GM18870 (cell line): ENCODE results near the gene MCU.
A peak's percentile ranks its signal among the peaks of the same experiment; 100 is the strongest.
"Not testable (repeated sequence)": the region's sequence is repeated elsewhere in the genome, so short reads cannot be mapped to it uniquely, and the experiment has no call there.

ENCODE experiments used
- ATAC-seq: cut with Tn5 transposase; IDR thresholded peaks from one replicate; pipeline ENCODE4 v1.9.1; 2021; ENCODE audit warnings: moderate library complexity; ENCODE audit not compliant: unreplicated experiment

MCU gene, protein sequence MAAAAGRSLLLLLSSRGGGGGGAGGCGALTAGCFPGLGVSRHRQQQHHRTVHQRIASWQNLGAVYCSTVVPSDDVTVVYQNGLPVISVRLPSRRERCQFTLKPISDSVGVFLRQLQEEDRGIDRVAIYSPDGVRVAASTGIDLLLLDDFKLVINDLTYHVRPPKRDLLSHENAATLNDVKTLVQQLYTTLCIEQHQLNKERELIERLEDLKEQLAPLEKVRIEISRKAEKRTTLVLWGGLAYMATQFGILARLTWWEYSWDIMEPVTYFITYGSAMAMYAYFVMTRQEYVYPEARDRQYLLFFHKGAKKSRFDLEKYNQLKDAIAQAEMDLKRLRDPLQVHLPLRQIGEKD

DNA sequence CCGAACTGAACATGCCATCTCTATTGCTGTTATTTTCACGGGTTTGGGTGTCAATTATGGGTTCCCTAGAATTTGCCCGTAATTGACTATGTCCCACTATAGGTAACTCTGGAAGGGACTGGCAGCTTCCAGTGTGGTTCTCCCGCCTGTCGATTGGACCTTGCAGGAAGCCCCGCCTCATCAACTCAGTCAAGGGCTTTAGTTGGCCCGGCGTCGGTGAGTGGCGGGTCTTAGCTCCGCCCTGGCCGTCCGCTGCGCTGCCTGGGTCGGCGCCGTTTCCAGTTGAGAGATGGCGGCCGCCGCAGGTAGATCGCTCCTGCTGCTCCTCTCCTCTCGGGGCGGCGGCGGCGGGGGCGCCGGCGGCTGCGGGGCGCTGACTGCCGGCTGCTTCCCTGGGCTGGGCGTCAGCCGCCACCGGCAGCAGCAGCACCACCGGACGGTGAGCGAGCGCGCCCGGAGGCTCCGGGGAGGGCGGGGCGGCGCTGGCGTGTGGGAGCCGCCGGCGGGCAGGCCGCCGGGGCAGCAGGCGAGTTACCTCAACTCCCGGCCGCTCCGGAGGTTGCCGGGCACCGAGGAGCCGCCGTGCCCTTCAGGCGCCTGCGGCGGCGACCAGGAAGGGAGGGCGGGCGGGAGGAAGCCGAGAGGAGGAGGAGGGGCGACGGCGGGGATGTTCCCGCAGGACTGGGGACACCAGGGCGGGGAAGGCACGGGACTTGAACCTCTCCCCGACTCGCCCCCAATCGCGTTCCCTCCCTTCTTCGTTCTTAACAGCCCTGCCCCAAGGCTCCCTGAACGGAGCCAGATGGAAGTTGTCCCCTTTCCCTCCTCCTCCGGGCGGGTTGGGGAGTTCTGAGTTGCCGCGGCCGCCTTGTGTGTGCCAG, at the start of gene MCU:
TSS of gene MCU (plus strand) at position 281 of the 881 bp plus-strand sequence. CDS start at position 290, 9 bp downstream.
- peak; percentile 83 for ATAC-seq

- ATAC-seq: no peak
Observed at GRCh38 chr10:72642318-72642717, 49.6 kb upstream of the MCU start.

GRCh38 chr10:72645263-72645858, 46.6 kb upstream of the MCU start:
- ATAC-seq: no peak

DNA sequence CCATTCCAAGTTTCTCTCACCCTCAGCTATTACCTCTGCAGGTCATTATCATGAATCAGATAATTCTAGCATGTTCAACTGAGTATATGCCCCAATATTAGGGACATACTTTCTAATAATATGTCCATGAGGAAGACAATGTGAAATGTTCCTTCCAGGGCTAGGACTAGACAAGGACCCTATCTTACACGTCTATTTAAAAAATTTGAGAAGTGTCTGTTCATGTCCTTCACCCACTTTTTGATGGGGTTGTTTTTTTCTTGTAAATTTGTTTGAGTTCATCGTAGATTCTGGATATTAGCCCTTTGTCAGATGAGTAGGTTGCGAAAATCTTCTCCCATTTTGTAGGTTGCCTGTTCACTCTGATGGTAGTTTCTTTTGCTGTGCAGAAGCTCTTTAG, 45.0 kb upstream of the MCU start:
- not testable (repeated sequence) for ATAC-seq

- ATAC-seq: no peak
Observed at GRCh38 chr10:72648301-72648700, 43.6 kb upstream of the MCU start.

DNA sequence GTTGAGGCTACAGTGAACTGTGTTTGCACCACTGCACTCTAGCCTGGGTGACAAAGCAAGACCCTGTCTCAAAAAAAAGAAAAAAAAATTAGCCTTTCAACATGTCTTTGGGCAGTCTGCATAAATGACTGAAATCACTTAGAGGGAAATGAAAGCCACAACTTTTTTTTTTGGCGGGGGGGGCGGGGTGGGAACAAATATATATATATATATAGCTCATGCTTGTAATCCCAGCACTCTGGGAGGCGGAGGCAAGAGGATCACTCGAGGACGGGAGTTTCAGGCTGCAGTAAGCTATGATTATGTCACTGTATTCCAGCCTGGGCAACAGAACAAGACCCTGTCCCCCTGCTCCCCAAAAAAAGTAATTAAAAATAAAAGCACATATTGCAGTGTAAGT, 42.7 kb upstream of the MCU start:
- ATAC-seq: no peak

GRCh38 chr10:72653383-72654096, 38.4 kb upstream of the MCU start:
- no peak for ATAC-seq

GRCh38 chr10:72654720-72655119, 37.2 kb upstream of the MCU start:
- no peak for ATAC-seq

GRCh38 chr10:72658696-72659400, 33.1 kb upstream of the MCU start:
- ATAC-seq: no peak

DNA sequence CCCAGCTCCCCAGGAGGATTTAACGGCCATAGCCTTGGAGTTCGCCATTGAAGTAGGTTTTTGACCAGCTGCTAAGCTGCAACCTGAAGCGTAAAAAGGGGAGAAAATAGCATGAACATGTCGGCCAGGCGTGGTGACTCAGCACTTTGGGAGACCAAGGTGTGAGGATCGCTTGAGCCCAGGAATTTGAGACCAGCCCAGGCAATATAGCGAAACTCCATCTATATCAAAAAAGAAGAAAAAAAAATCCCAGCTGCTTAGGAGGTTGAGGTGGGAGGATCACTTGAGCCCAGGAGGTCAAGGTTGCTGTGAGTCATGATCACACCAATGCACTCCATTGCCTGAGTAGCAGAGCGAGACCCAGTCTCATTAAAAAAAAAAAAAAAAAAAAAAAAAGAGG, 32.2 kb upstream of the MCU start:
- ATAC-seq: no peak

DNA sequence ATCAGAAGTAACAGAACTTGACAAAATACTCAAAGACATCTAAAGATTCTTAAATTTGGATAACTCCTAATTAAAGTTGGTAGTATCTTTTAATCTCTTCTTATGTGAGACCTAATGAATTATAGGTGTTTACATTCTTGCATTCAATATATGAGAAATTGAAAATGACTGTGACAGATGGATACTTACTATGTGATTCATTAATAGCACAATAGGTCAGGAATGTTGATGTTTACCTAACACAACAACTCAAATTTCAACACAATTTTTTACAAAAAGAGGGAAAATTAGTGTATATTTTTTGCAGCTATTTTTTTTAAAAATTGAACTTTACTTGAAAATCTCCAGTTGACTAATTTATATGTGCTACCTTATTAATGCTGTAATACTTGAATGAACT, 31.7 kb upstream of the MCU start:
- no peak for ATAC-seq

DNA sequence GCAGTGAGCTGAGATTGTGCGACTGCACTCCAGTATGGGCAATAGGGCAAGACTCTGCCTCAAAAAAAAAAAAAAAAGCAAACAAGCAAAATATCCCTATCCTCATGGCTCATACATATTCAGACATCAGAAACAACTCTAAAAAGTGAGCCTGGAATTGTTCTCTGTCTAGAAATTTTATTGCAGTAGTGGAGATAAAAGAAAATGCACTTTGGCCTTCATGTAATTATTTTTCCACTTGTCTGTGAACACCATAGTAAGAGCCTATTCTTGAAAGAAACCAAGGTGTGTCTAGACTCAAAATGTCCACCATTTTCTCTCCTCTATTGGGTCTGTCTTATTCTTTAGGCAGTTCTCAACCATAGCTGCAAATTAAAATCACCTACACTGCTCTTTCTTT, 30.5 kb upstream of the MCU start:
- no peak for ATAC-seq

DNA sequence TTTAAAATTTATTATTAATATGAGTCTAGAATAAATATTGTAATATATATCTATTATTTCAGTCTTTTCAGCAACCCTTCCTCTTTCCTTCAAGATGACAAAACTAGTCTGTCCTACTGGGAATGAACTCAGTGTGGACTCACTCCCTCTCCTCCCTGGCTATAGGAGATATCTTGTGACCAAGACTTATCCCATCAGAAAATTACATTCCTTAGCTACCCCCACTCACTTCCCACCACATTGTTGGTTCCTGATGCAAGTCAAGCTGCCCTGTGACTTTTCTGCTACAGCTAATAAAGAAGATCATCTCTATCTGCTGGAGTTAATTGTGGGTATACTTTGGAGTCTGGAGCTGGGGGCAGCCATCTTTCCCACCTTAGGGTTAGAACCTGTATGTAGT, 28.0 kb upstream of the MCU start:
- ATAC-seq: no peak

- ATAC-seq: no peak
Observed at GRCh38 chr10:72665925-72666324, 26.0 kb upstream of the MCU start.

- no peak for ATAC-seq
Observed at GRCh38 chr10:72667207-72667864, 24.6 kb upstream of the MCU start.

GRCh38 chr10:72673280-72673679, 18.7 kb upstream of the MCU start:
- ATAC-seq: no peak

GRCh38 chr10:72674174-72674573, 17.8 kb upstream of the MCU start:
- ATAC-seq: not testable (repeated sequence)

DNA sequence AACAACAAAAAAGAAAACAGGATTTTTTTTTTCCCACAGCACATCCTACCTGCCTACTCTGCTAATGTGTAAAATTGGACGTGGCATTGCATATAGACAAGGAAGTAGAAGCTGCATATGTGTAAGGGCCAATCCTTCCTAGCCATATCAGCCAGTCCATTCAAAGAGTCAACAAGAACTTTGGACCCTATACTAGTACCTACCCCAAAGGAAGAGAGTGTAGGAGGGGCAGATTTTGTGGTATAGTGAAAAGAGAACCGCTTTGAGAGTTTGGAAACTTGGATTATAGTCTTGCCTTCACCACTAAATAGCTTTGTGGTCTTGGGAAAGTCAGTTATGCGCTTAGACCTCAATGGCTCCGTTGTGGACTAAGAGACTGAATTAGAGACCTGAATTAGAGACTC, 12.1 kb upstream of the MCU start:
- ATAC-seq: no peak

DNA sequence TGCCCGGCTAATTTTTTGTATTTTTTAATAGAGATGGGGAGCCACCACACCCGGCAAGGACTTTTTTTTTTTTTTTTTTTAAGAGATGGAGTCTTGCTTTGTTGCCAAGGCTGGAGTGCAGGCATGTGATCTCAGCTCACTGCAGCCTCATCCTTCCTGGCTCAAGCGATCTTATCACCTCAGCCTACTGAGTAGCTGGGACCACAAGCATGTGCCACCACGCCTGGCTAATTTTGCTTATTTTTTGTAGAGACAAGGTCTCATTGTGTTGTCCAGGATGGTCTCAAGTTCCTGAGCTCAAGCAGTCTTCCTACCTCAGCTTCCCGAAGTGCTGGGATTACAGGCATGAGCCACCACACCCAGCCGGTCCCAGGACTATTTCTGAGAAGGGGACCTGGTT, 9.3 kb upstream of the MCU start:
- ATAC-seq: no peak
